NCI-H2196 (cell line): ENCODE measurements around the gene SIX1.

Experiments used
- DNase-seq: peaks from one replicate; lab custom pipeline; 2025; ENCODE audit not compliant: unreplicated experiment; lab: John Stamatoyannopoulos, UW

SIX1 gene

GRCh38 chr14:60596139-60596538 is 53.1 kb downstream of the SIX1 start:
- DNase-seq: no peak

GRCh38 chr14:60594062-60594461 is 55.2 kb downstream of the SIX1 start:
- no peak for DNase-seq
